Cardiac septum (tissue), 1 donor: ENCODE data around the gene IGFBP1. TPM values are rescaled to one million over a fixed set of nuclear protein-coding genes. Genes with fewer than 3 reads are reported as not detected.

Experiments
- DNase-seq: peaks from one replicate; pipeline ENCODE4 v3.0.0-alpha.2; 2020; ENCODE audit warnings: low spot score
- intact Hi-C: fragments of 100-400 bp; cut with DNase I; formaldehyde crosslinking; loops from one replicate; pipeline ENCODE4 v1.14.0; 2022
- total RNA-seq: library from RNA; stranded (reverse); fragmentation: NEBNext Ultra II Directional; extraction: Animal tissue kit (Norgen Biotek cat#: 25700); gene quantifications from one replicate; pipeline ENCODE4 v1.2.1, GENCODE V29; 2021
- donor health status: DM: no; HTN: no; CAD: no.

IGFBP1 gene
- total RNA-seq, 1 donor from 2014 or later = not detected

DNA sequence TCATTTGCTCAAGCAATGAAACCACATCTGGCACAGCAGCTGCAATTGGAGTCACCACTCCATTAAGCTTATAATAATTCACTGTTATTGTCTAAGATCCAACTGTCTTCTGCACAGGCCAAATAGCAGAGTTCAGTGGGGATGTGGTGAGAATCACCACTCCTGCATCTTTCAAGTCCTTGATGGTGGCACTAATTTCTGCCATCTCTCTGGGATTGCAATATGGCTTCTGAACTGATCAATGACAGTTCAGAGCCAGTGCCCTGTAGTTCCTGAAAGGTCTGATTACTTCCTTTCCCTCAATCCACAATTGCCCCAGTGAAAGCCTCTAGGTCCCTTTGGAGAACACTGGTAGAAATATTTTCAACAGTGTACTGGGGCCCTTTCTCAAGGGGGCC, 6.4 kb downstream of the IGFBP1 start:
- intact Hi-C loops = no loop called here
- no peak for DNase-seq

DNA sequence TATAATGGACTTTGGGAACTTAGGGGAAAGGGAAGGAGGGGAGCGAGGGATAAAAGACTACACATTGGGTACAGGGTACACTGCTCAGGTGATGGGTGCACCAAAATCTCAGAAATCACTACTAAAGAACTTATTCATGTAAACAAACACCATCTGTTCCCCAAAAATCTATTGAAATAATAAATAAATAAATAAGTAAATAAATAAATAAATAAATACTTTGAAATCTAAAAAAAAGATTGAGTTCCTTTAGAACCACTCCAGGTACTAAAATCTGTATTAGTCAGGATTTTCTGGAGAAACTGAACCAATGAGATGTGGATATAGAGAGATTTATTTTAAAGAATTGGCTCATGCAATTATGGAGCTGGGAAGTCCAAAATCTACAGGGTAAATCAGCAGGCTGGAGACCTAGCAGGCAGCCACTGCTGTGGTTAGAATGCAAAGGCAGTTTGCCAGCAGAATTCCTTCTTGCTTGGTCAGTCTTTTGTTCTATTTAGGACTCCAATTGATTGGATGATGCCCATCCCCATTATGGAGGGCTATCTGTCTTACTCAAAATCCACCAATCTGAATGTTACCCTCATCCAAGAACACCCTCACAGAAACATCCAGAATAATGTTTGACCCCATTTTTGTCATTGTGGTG, 8.9 kb downstream of the IGFBP1 start:
- intact Hi-C loops = no loop called here
- no peak for DNase-seq

DNA sequence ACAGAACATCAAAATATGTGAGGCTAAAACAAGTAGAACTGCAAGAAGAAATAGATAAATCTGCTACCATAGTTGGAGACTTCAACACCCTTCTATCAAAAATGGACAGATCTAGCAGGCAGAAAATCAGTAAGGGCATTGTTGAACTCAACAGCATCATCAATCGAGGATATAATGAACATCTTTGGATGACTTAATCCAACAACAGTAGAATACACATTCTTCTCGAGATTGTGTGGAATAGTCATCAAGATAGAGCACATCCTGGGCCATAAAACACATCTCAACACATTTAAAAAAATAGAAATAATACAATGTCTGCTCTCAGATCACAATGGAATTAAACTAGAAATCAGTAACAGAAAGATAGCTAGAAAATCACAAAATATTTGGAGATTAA, 9.9 kb downstream of the IGFBP1 start:
- no peak for DNase-seq
- intact Hi-C loops = no loop called here

DNA sequence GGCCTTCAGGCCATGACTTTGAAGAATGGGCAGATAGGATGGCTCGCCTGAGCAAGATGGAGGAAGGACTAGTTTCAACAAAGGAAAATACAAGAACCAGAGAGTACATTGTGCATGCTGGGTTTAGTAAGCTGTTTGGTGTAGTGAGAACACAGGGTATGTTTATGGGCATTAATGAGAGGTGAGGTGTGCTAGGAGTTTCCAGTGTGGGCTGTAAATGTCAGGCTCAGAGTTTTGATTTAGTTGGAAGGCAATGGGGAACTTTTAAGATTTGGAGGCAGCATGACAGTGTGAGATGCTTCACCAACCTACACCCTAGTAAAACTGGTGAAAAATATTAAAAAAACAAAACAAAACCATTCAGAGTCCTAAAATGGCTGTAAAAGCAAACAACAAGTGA, 13.3 kb downstream of the IGFBP1 start:
- intact Hi-C loops = no loop called here
- no peak for DNase-seq

DNA sequence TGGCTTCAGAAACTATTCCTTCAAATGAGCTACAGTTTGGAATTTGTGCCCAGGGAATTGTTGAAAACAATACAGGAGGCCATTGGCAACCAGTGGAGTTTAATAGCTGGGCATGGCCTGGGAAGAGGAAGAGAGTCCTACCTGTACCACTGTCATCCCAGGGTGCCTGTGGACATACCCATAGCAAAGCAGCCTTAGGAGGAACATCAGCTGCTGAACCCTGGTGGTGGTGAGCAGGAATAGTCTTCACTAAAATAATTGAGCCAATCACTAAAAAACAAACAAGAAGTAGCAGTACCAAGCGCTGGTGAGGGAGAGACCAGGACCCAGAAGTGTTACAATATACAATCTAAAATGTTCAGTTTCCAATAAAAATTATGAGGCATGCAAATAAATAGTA, 14.5 kb downstream of the IGFBP1 start:
- intact Hi-C loops = no loop called here

DNA sequence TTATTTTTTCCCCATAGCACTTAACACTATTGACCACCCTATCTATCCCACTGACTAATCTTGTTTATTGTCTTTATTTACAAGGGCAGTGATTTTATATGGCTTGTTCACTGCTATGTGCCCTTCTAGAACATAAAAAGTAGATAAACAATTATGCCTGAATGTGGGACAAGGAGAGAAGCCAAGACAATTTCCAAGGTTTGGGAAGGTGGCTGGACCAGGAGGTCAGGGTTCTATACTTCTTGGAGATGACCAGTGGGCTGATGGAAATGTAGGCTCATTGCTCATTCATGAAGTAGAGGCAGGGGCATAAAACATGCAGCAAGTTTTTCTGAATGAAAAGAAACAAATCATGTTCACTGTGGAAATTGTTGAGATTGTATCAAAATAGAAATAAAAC, 21.3 kb downstream of the IGFBP1 start:
- intact Hi-C loops = no loop called here
- no peak for DNase-seq

More for the DNA sequence above, 14.5 kb downstream of the IGFBP1 start:
- no peak for DNase-seq

DNA sequence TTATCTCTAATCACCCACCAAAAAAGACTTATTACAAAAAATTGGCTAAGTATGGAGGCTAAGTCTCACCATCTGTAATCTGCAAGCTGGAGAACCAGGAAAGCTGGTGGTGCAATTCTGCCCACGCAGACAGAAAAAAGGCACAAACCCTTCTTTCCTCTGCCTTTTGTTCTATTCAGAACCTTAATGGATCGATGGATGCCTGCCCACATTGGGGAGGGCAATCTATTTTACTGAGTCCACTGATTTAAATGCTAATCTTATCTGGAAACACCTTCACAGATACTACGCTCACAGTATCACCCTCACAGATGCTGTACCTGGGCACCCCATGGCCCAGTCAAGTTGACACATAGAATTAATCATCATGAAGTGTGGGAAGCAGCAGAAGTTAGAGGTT, 22.6 kb downstream of the IGFBP1 start:
- no peak for DNase-seq
- intact Hi-C loops = no loop called here

DNA sequence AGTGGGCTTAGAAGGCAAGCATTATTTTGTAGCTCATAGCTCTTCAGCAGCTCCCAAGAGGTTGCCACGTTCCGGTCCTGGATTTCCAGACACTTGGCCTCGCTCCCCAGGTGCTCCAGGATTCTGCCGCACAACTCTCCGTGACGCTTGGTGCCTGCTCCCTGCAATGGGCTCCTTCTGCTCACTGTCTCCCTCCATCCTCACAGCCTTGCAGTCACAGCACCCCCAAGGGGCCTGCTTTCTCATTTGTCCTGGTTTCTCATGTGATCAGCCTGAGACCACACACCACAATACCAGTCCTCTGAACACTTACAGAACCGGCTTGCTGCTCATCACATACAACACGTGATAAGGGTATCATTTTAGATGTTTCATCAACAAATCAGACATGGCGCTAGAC, 23.0 kb downstream of the IGFBP1 start:
- intact Hi-C loops = no loop called here

DNA sequence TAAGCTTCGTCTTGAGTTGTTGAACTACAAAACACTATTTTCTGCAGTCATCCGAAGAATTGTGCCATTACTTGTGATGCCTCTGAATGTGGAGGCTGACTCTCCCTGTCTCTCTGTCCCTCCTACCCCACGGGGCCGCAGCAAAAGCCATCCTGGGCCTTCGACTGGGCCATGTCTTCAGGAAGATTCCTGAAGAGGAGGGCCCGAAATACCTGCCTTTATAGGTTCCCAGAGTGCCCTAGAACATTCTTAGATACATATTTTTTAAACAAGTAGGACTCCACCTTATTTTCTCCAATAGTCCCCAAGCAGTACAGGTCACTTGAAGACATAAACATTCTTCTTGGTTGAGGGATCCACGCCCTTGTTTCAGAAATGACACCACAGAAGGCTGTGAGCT, 24.7 kb downstream of the IGFBP1 start:
- DNase-seq = no peak
- intact Hi-C loops = no loop called here

More for the DNA sequence above, 23.0 kb downstream of the IGFBP1 start:
- DNase-seq = no peak

DNA sequence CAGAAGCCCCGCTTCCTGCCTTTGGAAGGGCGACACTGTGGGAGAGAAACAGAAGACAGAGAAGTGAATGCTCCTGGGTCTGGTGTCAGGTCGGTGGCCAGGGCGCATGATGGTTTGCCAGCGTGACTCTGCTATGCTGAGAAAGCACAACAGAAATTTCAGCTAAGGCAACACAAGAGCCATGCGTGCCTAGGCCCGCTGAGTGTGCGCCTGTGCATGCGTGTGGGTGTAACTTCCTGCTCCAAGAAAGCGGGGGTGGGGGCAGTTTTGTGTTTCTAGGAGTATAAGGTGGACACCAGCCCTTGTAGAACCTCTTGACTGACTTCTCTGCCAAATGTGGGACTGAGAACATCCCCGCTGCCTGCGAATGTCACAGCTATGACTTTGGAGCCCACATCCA, 26.6 kb downstream of the IGFBP1 start:
- no peak for DNase-seq
- intact Hi-C loops = loop anchor here (5.0 kb wide), 2 partner anchors 1317 to 1337 kb away; no protein-coding TSS in a partner anchor

DNA sequence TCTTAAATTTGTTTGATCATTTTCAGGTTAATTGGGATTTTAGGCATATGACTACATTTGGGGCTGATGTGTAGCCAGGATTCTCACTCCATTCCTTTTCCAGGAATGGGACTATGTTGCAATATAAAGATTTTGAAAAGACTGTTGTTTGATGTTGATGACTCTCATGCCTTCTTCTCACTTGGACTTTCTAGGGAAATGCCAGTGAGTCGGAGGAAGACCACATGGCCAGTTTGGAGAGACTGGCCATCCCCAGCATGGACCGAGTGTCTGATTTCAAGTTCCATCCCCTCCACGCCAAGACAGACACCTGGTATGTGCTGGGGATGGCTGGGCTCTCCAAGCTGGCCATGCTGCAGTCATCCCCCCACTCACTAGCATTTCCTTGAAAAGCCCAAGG, 27.3 kb downstream of the IGFBP1 start:
- DNase-seq = no peak
- intact Hi-C loops = loop anchor here (2.0 to 5.0 kb wide), 3 partner anchors 437 to 1337 kb away; no protein-coding TSS in a partner anchor

DNA sequence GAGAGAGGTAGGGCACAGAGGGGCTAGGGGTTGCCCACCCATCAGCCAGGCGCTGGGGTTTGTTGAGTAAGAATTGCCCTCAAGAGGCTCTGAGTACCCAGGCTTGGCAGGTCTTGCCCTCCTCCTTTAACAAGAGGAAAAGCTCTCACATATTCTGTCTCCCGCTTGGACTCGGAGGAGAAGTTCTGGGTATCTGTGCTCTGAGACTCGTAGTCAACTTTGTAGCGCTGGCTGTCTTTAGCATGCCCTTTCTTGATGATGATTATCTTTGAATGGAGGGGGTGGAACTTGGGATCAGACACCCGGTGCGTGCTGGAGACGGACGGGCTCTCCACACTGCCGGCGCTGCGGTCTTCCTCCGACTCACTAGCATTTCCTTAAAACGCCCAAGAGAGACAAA, 28.8 kb downstream of the IGFBP1 start:
- intact Hi-C loops = loop anchor here (2.0 to 5.0 kb wide), 3 partner anchors 436 to 1335 kb away; no protein-coding TSS in a partner anchor
- DNase-seq = no peak

DNA sequence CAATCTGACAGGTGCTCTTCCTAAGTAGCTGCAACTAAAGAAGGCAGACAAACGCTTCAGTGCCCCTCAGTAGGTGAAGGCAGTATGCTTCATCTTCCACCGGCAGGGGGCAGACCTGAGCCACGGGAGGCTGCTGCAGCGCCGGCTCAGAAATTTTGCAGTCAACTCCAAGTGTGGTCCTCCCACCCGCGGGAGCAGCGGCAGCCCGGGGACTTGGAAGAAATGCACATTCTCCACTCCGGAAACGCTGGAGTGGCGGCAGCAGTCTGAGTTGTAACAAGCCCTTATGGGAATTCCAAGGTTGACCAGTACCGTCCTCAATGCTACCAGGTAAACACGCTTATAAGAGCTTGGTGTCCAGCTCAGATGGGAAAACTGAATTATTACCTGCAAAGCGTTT, 29.4 kb downstream of the IGFBP1 start:
- intact Hi-C loops = loop anchor here (2.0 to 5.0 kb wide), 3 partner anchors 435 to 1335 kb away; no protein-coding TSS in a partner anchor
- DNase-seq = peak; percentile 85

DNA sequence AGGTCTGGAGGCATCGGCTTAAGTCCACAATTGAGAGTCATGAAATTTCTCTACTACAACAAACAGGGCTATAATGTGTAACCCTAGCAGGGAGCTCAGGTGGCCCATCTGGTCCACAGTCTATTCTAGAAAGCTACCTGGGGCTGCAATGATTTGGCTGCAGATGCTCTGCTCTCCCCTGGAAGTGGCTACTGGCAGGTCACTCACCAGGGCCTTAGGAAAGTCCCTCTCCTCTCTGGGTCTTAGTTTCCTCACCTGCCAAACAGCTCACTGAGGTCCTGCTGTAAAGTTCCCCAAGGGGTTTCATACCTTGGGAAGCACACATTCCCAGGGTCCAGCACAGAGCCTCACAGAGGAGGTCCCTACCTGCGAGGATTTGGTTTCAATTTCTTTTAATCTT, 30.3 kb downstream of the IGFBP1 start:
- no peak for DNase-seq
- intact Hi-C loops = loop anchor here (5.0 kb wide), 2 partner anchors 1314 to 1334 kb away; no protein-coding TSS in a partner anchor

DNA sequence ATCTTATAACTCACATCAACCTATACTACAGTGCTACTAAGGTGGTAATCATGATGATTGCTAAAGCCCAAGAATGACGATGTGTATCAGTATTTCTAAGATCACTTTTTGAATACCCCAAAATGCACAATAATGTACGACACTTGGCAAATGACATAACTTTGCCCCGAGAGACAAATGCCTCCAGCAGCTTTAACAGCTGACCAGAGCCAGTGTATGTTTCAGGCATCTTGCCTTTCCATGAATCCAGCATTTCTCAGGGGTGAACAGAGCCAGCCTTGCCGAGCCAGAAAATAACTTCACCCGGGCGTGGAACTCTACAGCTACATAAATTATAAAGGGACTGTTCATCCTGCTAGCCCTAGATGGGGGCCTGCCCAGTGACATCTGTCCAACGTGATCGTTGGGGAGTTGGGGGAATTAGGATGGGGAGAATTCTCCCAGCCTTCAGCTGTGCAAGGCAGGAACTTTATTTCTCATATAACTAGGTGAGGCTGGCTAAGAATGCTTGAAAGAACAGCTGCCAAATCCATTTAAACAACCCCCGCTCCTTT, 31.0 kb downstream of the IGFBP1 start:
- DNase-seq = no peak
- intact Hi-C loops = loop anchor here (5.0 kb wide), 2 partner anchors 1313 to 1333 kb away; no protein-coding TSS in a partner anchor

DNA sequence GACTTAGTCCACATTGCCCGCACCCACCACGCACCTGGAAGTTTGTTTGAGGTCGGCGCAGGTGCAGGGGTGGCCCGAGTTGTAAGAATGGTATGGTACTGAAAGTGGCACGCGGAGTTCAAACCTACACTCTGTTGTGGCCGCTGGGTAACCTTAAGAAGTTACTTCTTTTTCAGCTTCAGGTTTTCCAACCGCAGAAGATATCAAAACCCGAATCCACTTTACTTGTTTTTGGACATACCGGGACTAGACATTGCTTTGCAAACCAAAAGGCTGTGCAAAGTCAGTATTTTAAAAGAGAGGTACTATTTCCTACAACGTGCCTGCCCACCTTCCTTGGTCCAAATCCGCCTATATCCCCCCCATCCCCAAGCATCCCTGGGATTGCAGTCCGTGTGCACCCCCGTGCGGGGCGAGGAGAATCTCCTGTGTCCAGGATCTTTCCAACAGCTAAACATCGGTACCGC, 31.7 kb downstream of the IGFBP1 start:
- no peak for DNase-seq
- intact Hi-C loops = loop anchor here (5.0 to 10.0 kb wide), 6 partner anchors 295 to 1332 kb away; no protein-coding TSS in a partner anchor

DNA sequence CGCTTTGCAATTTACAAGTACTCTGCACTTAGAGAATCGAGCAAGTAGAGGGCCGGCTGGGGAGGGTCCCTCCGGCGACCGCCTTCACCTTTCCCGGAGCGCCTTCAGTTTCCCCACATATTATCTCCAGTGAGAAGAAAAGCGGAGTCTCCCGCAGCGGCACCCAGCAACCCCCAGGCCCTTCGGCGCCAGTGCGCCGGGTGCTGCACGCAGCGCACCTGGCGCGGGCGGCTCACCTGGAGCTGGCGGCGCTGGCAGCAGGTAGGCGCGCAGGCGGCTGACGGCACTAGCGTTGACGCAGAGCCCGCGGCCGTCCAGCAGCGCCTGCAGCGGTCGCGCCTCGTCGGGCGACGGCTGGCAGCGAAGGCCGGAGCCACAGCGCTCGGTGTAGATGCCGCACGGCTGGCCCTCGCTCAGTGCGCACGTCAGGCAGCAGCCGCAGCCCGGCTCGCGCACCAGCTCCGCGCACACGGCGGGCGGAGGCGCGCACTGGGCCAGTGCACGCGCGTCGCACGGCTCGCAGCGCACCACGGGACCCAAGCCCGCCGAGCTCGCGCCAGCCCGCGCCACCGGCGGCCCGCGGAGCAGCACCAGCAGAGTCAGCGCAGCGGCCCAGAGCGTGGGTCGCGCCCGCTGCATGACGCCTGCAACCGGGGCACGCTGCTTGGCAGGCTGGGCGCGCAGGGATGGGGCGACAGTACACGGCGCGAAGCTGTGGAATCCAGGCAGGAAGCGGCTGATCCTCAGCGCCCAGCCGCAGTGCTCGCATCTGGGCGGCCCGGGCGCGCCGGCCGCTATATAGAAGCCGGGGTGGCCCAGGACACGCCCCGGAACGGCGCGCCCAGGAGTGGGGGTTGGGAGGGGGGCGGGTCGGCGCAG, 32.5 kb downstream of the IGFBP1 start, which contains the start of gene IGFBP3:
TSS of gene IGFBP3 (minus strand) at position 771 of the 879 bp plus-strand sequence. CDS start at position 639, 132 bp downstream.
- intact Hi-C loops = loop anchor here (10.0 kb wide), 4 partner anchors 294 to 1014 kb away; no protein-coding TSS in a partner anchor
- DNase-seq = no peak

DNA sequence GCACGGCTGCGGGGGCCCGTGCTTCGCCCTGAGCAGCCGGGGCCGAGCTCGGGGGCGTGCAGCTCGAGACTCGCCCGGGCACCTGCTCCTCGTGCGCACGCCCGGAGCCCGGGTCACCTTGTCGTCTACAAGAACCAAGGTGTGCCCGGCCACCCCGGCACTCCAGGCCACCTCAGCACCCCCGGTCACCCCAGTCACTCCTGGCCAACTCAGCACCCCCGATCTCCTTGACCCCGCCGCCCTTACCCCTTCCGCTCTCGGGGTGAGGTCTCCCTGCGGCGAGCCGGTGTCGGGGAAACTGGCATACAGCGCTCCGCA, 33.1 kb downstream of the IGFBP1 start:
- intact Hi-C loops = loop anchor here (10.0 kb wide), 4 partner anchors 293 to 1013 kb away; no protein-coding TSS in a partner anchor
- no peak for DNase-seq

DNA sequence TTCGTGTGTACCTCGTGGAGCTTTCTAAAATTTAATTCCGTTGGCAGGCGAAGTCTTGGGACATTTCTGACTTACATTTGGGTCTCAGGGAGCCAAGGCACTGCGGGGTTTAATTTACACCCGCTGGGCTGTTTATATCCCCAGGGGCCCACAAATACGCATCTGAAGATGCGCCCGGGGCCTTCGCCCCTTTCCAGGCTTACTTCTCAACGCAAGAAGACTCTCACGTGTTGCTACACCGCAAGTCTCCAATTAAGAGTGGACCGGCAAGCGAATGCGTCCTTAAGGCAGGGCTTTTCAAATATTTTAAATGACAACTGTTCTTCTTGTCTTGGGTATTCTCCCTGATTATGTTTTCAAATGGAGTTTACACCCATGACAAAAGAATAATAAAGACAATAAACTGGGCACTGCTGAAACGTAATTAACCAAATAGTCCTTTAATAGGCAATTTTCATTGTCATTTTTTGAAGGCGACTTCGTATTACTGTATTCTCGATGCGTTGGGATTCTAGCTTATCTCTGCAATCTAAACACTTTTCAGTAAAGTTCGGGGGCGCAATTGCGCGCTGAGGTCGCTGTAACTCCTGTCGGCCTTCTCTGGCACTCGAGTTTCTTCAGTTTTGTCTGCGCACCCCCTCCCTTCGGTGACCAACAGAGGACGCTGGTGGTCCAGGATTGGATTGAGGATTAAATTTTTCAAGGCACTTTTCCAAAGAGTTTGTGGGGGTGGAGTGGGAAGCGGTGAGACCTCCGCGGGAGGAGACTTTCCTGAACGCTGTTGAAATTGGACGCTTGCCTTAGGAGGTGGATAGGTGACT, 33.6 kb downstream of the IGFBP1 start:
- intact Hi-C loops = loop anchor here (1.0 to 10.0 kb wide), 6 partner anchors 293 to 1258 kb away; no protein-coding TSS in a partner anchor
- DNase-seq = no peak
